ENCODE measurements around the gene CCDC120. TPM values are rescaled to one million over a fixed set of nuclear protein-coding genes. Genes with fewer than 3 reads are reported as not detected.

The CCDC120 gene
- total RNA-seq, 2 experiments from 2014 or later: 3.1 to 3.6 TPM

- Mint-ChIP-seq H3K36me3 (ENCODE audit: low read depth) (peaks cover 5% of the 10 kb centered on the region), H3K9me3 (ENCODE audit: low read depth) (no peaks in the 10 kb centered on the region), H3K27me3 (no peaks in the 10 kb centered on the region), H3K4me1 (peaks cover 5% of the 10 kb centered on the region), H3K4me3 (no peak overlapping the region), H3K27ac (no peak overlapping the region)
- no peak for DNase-seq
- intact Hi-C loops (cut with DNase I, micrococcal nuclease): loop anchor here in 1 of 2 experiments (10.0 kb wide), 1 partner anchor 59 kb away; the partner anchor contains the start of gene MAGIX
- ATAC-seq: no peak
- POLR2A ChIA-PET: no interaction called here
- CTCF ChIA-PET: interaction anchor here (0.6 to 1.0 kb wide), 4 partner anchors 15 to 813 kb away, joined by 3 read pairs; no protein-coding TSS in a partner anchor
Measured at GRCh38 chrX:49106296-49106695, 47.5 kb downstream of the CCDC120 start.

GRCh38 chrX:49106930-49107329 lies 48.1 kb downstream of the CCDC120 start:
- no peaks in the 10 kb centered on the region for H3K27me3 Mint-ChIP-seq
- ChIA-PET POLR2A (no interaction called here), CTCF (interaction anchor here (0.7 to 1.0 kb wide), 2 partner anchors 14 to 169 kb away, joined by 3 read pairs; no protein-coding TSS in a partner anchor)
- H3K4me1 Mint-ChIP-seq: peaks cover under 1% of the 10 kb centered on the region
- DNase-seq (peak; percentile 13), ATAC-seq (peak; percentile 66)
- H3K27ac Mint-ChIP-seq: no peak overlapping the region
- H3K36me3 Mint-ChIP-seq (ENCODE audit: low read depth): peaks cover 5% of the 10 kb centered on the region
- H3K9me3 Mint-ChIP-seq (ENCODE audit: low read depth): no peaks in the 10 kb centered on the region
- H3K4me3 Mint-ChIP-seq: no peak overlapping the region
- intact Hi-C loops (cut with DNase I, micrococcal nuclease): loop anchor here in 1 of 2 experiments (10.0 kb wide), 1 partner anchor 58 kb away; the partner anchor contains the start of gene MAGIX

DNA sequence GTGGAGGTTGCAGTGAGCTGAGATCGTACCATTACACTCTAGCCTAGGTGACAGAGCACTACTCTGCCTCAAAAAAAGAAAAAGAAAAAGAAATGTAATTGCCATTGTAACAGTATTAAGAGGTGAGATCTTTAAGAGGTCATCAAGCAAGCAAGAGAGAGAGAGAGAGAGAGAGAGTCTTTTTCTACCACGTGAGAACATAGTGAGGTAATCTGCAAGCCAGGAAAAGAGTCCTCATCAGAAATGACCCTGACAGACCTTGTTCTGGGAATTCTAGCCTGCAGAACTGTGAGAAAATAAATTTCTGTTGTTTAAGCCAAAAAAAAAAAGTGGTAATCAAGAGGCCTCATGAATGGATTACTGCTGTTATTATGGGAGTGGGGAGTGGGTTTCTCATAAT lies 49.8 kb downstream of the CCDC120 start:
- no peak overlapping the region for H3K27ac Mint-ChIP-seq
- H3K4me1 Mint-ChIP-seq: no peaks in the 10 kb centered on the region
- POLR2A ChIA-PET: no interaction called here
- intact Hi-C loops (cut with DNase I, micrococcal nuclease): loop anchor here in 1 of 2 experiments (10.0 kb wide), 1 partner anchor 56 kb away; the partner anchor contains the start of gene MAGIX
- ATAC-seq (no peak), DNase-seq (no peak)
- H3K4me3 Mint-ChIP-seq: no peak overlapping the region
- peaks cover 8% of the 10 kb centered on the region for H3K36me3 Mint-ChIP-seq (ENCODE audit: low read depth)
- CTCF ChIA-PET: no interaction called here
- no peaks in the 10 kb centered on the region for H3K27me3 Mint-ChIP-seq
- H3K9me3 Mint-ChIP-seq (ENCODE audit: low read depth): no peaks in the 10 kb centered on the region

- no peaks in the 10 kb centered on the region for H3K4me1 Mint-ChIP-seq
- H3K27ac Mint-ChIP-seq: no peak overlapping the region
- ATAC-seq (no peak), DNase-seq (no peak)
- no peak overlapping the region for H3K4me3 Mint-ChIP-seq
- H3K27me3 Mint-ChIP-seq: no peaks in the 10 kb centered on the region
- no peaks in the 10 kb centered on the region for H3K9me3 Mint-ChIP-seq (ENCODE audit: low read depth)
- ChIA-PET POLR2A (interaction anchor here (0.6 kb wide), 1 partner anchor 15 kb away, joined by 3 read pairs; no protein-coding TSS in a partner anchor), CTCF (no interaction called here)
- intact Hi-C loops (cut with DNase I, micrococcal nuclease): no loop called here
- peaks cover 11% of the 10 kb centered on the region for H3K36me3 Mint-ChIP-seq (ENCODE audit: low read depth)
Measured at GRCh38 chrX:49110417-49110816, 51.6 kb downstream of the CCDC120 start.

DNA sequence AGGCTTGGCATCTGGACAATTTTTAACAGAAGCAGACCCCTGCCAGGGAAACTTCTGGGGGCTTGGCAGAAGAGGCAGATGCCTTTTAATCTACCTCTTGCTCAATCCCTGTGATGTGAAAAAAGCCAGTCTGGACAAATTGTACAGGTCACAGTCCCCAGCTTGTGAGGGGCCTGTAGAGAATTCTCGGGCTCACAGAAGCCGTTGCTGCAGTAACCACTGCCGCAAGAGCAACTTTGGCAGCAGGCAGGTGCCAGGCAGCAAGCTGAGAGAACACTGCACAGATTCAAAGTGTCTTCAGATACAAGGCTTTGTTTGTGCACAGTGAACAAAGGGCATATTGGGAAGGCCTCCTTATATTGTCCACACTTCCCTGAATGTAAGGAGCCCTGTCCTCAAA lies 53.0 kb downstream of the CCDC120 start:
- Mint-ChIP-seq H3K36me3 (ENCODE audit: low read depth) (peaks cover 19% of the 10 kb centered on the region), H3K27ac (no peak overlapping the region), H3K9me3 (ENCODE audit: low read depth) (no peaks in the 10 kb centered on the region), H3K27me3 (no peaks in the 10 kb centered on the region), H3K4me3 (no peak overlapping the region), H3K4me1 (no peaks in the 10 kb centered on the region)
- ATAC-seq (no peak), DNase-seq (no peak)
- CTCF ChIA-PET: interaction anchor here (1.3 kb wide), 1 partner anchor 43 kb away, joined by 3 read pairs; no protein-coding TSS in a partner anchor
- intact Hi-C loops (cut with DNase I, micrococcal nuclease): no loop called here
- POLR2A ChIA-PET: no interaction called here

DNA sequence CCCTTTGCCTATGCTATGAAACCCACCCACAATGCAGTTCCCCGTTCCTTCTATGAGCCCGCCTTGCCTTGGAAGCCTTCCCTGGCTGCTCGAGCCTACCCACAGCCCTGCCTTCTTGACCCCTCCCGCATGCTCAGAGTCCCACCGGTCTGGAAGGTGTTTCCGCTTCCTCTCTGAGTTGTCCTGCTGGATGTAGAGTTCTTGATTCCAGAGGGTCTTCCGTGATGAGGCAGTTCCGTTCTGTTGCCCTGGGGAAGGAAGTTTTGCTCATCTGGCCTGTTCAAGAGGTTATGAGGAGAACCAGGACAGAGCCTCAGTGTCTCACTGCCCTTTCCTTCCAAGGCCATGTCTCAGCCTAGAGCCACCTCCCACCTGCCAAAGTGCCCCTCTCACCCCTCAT lies 57.3 kb downstream of the CCDC120 start:
- Mint-ChIP-seq H3K27ac (no peak overlapping the region), H3K4me3 (no peak overlapping the region), H3K4me1 (peaks cover 7% of the 10 kb centered on the region), H3K36me3 (ENCODE audit: low read depth) (peaks cover 25% of the 10 kb centered on the region), H3K9me3 (ENCODE audit: low read depth) (no peaks in the 10 kb centered on the region), H3K27me3 (no peaks in the 10 kb centered on the region)
- intact Hi-C loops (cut with DNase I, micrococcal nuclease): no loop called here
- ATAC-seq (no peak), DNase-seq (no peak)
- ChIA-PET CTCF (no interaction called here), POLR2A (no interaction called here)

DNA sequence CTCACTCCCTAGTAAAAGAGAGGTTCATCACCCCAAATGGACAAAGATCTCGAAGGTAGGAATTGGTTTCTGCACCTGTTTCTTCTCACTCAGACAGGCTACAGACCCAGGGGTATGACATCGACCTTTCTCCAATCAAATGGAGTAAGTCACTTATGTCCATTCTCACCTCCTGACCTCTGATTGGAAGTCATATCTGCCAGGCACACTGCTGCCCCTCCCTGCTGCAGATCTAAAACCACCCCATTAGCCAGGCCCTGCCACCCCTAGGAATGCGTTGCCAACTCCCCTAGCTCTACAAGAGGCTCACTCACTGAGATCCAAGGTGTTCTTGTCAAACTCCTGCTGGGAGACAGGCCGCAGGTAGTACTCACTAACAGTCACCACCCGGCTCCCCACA lies 57.9 kb downstream of the CCDC120 start:
- POLR2A ChIA-PET: no interaction called here
- H3K4me1 Mint-ChIP-seq: peaks cover 7% of the 10 kb centered on the region
- H3K4me3 Mint-ChIP-seq: no peak overlapping the region
- H3K36me3 Mint-ChIP-seq (ENCODE audit: low read depth): peaks cover 31% of the 10 kb centered on the region
- H3K27ac Mint-ChIP-seq: no peak overlapping the region
- no peaks in the 10 kb centered on the region for H3K9me3 Mint-ChIP-seq (ENCODE audit: low read depth)
- DNase-seq (no peak), ATAC-seq (no peak)
- intact Hi-C loops (cut with DNase I, micrococcal nuclease): no loop called here
- H3K27me3 Mint-ChIP-seq: no peaks in the 10 kb centered on the region
- CTCF ChIA-PET: no interaction called here

GRCh38 chrX:49117581-49117980 lies 58.8 kb downstream of the CCDC120 start:
- ChIA-PET CTCF (no interaction called here), POLR2A (no interaction called here)
- intact Hi-C loops (cut with DNase I, micrococcal nuclease): no loop called here
- peak overlapping the region; percentile 69 for H3K27ac Mint-ChIP-seq
- DNase-seq (no peak), ATAC-seq (no peak)
- H3K36me3 Mint-ChIP-seq (ENCODE audit: low read depth): peaks cover 34% of the 10 kb centered on the region
- H3K4me1 Mint-ChIP-seq: peaks cover 11% of the 10 kb centered on the region
- H3K27me3 Mint-ChIP-seq: no peaks in the 10 kb centered on the region
- H3K4me3 Mint-ChIP-seq: no peak overlapping the region
- H3K9me3 Mint-ChIP-seq (ENCODE audit: low read depth): no peaks in the 10 kb centered on the region

Other genes starting within 250 kb of the CCDC120 start
- gene ERAS, start 232.5 kb upstream of the CCDC120 start, total RNA-seq: not detected
- gene PCSK1N, start 223.4 kb upstream of the CCDC120 start, total RNA-seq: 1 to 10 TPM; 1.3 TPM
- 10 to 100 TPM; 54.2 to 58.9 TPM for gene TIMM17B, start 161.2 kb upstream of the CCDC120 start, total RNA-seq
- gene PQBP1, start 161.1 kb upstream of the CCDC120 start, total RNA-seq: 10 to 100 TPM; 73.4 to 75.3 TPM
- gene SLC35A2, start 147.4 kb upstream of the CCDC120 start, total RNA-seq: 10 to 100 TPM; 19.7 to 20.3 TPM
- gene PIM2, start 140.0 kb upstream of the CCDC120 start, total RNA-seq: 100 to 1,000 TPM; 320 TPM
- gene OTUD5, start 101.4 kb upstream of the CCDC120 start, total RNA-seq: 10 to 100 TPM; 68.0 to 98.1 TPM
- gene KCND1, start 87.2 kb upstream of the CCDC120 start, total RNA-seq: 1 to 10 TPM; 2.5 to 2.8 TPM
- 10 to 100 TPM; 57.8 to 63.3 TPM for gene GRIPAP1, start 56.7 kb upstream of the CCDC120 start, total RNA-seq
- 10 to 100 TPM; 27.1 to 27.5 TPM for gene TFE3, start 15.6 kb upstream of the CCDC120 start, total RNA-seq
- gene PRAF2, start 15.0 kb downstream of the CCDC120 start, total RNA-seq: 10 to 100 TPM in 1 of 2 experiments, 1 to 10 TPM in 1; 9.1 to 11.5 TPM
- gene WDR45, start 20.9 kb downstream of the CCDC120 start, total RNA-seq: 10 to 100 TPM; 22.4 to 23.9 TPM
- 10 to 100 TPM; 17.8 to 21.2 TPM for gene GPKOW, start 64.7 kb downstream of the CCDC120 start, total RNA-seq
- gene MAGIX, start 103.8 kb downstream of the CCDC120 start, total RNA-seq: 1 to 10 TPM in 1 of 2 experiments, under 1 TPM in 1; 0.49 to 1.3 TPM
- 100 to 1,000 TPM; 174 to 202 TPM for gene PLP2, start 112.9 kb downstream of the CCDC120 start, total RNA-seq
- gene PRICKLE3, start 127.4 kb downstream of the CCDC120 start, total RNA-seq: 10 to 100 TPM; 22.3 to 23.0 TPM
- 1 to 10 TPM; 7.2 to 8.5 TPM for gene SYP, start 141.2 kb downstream of the CCDC120 start, total RNA-seq
- gene CACNA1F, start 174.3 kb downstream of the CCDC120 start, total RNA-seq: under 1 TPM; 0.65 to 0.87 TPM
- 10 to 100 TPM; 19.8 to 23.8 TPM for gene CCDC22, start 176.5 kb downstream of the CCDC120 start, total RNA-seq
- gene FOXP3, start 205.7 kb downstream of the CCDC120 start, total RNA-seq: 10 to 100 TPM; 17.9 to 20.0 TPM
- gene PPP1R3F, start 210.8 kb downstream of the CCDC120 start, total RNA-seq: 1 to 10 TPM; 4.4 to 4.7 TPM
- not detected for gene GAGE10, start 244.6 kb downstream of the CCDC120 start, total RNA-seq

Measured in activated CD4-positive, alpha-beta T cell treated with anti-CD3 and anti-CD28 coated beads for 36 hours (primary cell).